Muscle layer of colon (tissue), 2 donors: ENCODE results near the gene PARD6A.

Experiments used
- H3K27ac ChIP-seq: one replicate; pipeline ENCODE4 v1.7.0; 2013; ENCODE audit warnings: low read depth, mild to moderate bottlenecking, low read length, moderate library complexity
- H3K27me3 ChIP-seq, 2 donors: one replicate each; pipeline ENCODE4 v1.7.0; 2013; ENCODE audit warnings: low read length in 2 of 2, mild to moderate bottlenecking in 2 of 2; ENCODE audit not compliant: insufficient read depth in 2 of 2, control insufficient read depth in 1 of 2
- H3K36me3 ChIP-seq: one replicate; pipeline ENCODE4 v1.7.0; 2013; ENCODE audit warnings: mild to moderate bottlenecking, low read length; ENCODE audit not compliant: insufficient read depth
- H3K4me1 ChIP-seq: one replicate; pipeline ENCODE4 v1.7.0; 2013; ENCODE audit warnings: mild to moderate bottlenecking, low read length; ENCODE audit not compliant: insufficient read depth
- H3K4me3 ChIP-seq, 2 donors: one replicate each; pipeline ENCODE4 v1.7.0; 2013; ENCODE audit warnings: low read length in 2 of 2, low read depth in 1 of 2, mild to moderate bottlenecking in 1 of 2, moderate library complexity in 1 of 2
- H3K9ac ChIP-seq: one replicate; pipeline ENCODE4 v1.7.0; 2013; ENCODE audit warnings: low read length
- H3K9me3 ChIP-seq: one replicate; pipeline ENCODE4 v1.7.0; 2013; ENCODE audit warnings: mild to moderate bottlenecking, low read length
- donor health status: abdominal sarcoma.
- donor health status: Adenocarcinoma of cecum.

PARD6A gene

GRCh38 chr16:67660564-67661028, at the start of gene PARD6A:
Gene PARD6A (plus strand): TSS chr16:67660960. CDS start chr16:67661039, 79 bp downstream.
- H3K27me3 ChIP-seq = no peaks in the 10 kb centered on the region
- H3K36me3 ChIP-seq = peaks cover 20% of the 10 kb centered on the region
- peaks cover 22% of the 10 kb centered on the region for H3K4me1 ChIP-seq
- H3K9me3 ChIP-seq = no peaks in the 10 kb centered on the region
- peak within 1 kb of the TSS; percentile 90 for H3K27ac ChIP-seq
- H3K4me3 ChIP-seq = peak within 1 kb of the TSS; percentile 66 to 71
- peak within 1 kb of the TSS; percentile 54 for H3K9ac ChIP-seq

- Histone ChIP-seq H3K9ac (no peak overlapping the region), H3K4me1 (no peaks in the 10 kb centered on the region), H3K36me3 (peaks cover 41% of the 10 kb centered on the region), H3K27me3 (no peaks in the 10 kb centered on the region), H3K4me3 (no peak overlapping the region), H3K27ac (no peak overlapping the region), H3K9me3 (no peaks in the 10 kb centered on the region)
These were observed 47.0 kb upstream of the PARD6A start for GRCh38 chr16:67613808-67614207.

- no peak overlapping the region for H3K4me3 ChIP-seq
- no peak overlapping the region for H3K27ac ChIP-seq
- no peaks in the 10 kb centered on the region for H3K4me1 ChIP-seq
- H3K9ac ChIP-seq = no peak overlapping the region
- no peaks in the 10 kb centered on the region for H3K27me3 ChIP-seq
- H3K9me3 ChIP-seq = no peaks in the 10 kb centered on the region
- peaks cover 62% of the 10 kb centered on the region for H3K36me3 ChIP-seq
These were observed 32.5 kb upstream of the PARD6A start for GRCh38 chr16:67628216-67628615.

GRCh38 chr16:67632415-67633172, 28.2 kb upstream of the PARD6A start:
- no peaks in the 10 kb centered on the region for H3K4me1 ChIP-seq
- H3K27ac ChIP-seq = no peak overlapping the region
- H3K27me3 ChIP-seq = no peaks in the 10 kb centered on the region
- no peak overlapping the region for H3K4me3 ChIP-seq
- peaks cover 54% of the 10 kb centered on the region for H3K36me3 ChIP-seq
- H3K9ac ChIP-seq = no peak overlapping the region
- no peaks in the 10 kb centered on the region for H3K9me3 ChIP-seq

- H3K9me3 ChIP-seq = no peaks in the 10 kb centered on the region
- H3K4me1 ChIP-seq = peaks cover 3% of the 10 kb centered on the region
- no peak overlapping the region for H3K4me3 ChIP-seq
- H3K9ac ChIP-seq = no peak overlapping the region
- H3K36me3 ChIP-seq = peaks cover 36% of the 10 kb centered on the region
- H3K27ac ChIP-seq = no peak overlapping the region
- no peaks in the 10 kb centered on the region for H3K27me3 ChIP-seq
These were observed 24.0 kb upstream of the PARD6A start for GRCh38 chr16:67636713-67637112.

- peaks cover 27% of the 10 kb centered on the region for H3K36me3 ChIP-seq
- H3K4me1 ChIP-seq = peaks cover 10% of the 10 kb centered on the region
- no peak overlapping the region for H3K4me3 ChIP-seq
- no peak overlapping the region for H3K9ac ChIP-seq
- H3K9me3 ChIP-seq = no peaks in the 10 kb centered on the region
- no peak overlapping the region for H3K27ac ChIP-seq
- H3K27me3 ChIP-seq = no peaks in the 10 kb centered on the region
These were observed 23.1 kb upstream of the PARD6A start for GRCh38 chr16:67637625-67638024.

GRCh38 chr16:67641779-67642708, 18.7 kb upstream of the PARD6A start:
- H3K9me3 ChIP-seq = no peaks in the 10 kb centered on the region
- no peak overlapping the region for H3K27ac ChIP-seq
- H3K9ac ChIP-seq = no peak overlapping the region
- H3K36me3 ChIP-seq = peaks cover 13% of the 10 kb centered on the region
- H3K4me3 ChIP-seq = no peak overlapping the region
- H3K27me3 ChIP-seq = peaks cover 0 to 26% of the 10 kb centered on the region in 2 donors
- H3K4me1 ChIP-seq = peaks cover 10% of the 10 kb centered on the region

- H3K27me3 ChIP-seq = peaks cover 4 to 43% of the 10 kb centered on the region in 2 donors
- no peaks in the 10 kb centered on the region for H3K36me3 ChIP-seq
- H3K27ac ChIP-seq = no peak overlapping the region
- H3K9me3 ChIP-seq = no peaks in the 10 kb centered on the region
- peaks cover 10% of the 10 kb centered on the region for H3K4me1 ChIP-seq
- H3K4me3 ChIP-seq = no peak overlapping the region
- no peak overlapping the region for H3K9ac ChIP-seq
These were observed 16.7 kb upstream of the PARD6A start for GRCh38 chr16:67644038-67644437.

GRCh38 chr16:67645397-67646121, 15.2 kb upstream of the PARD6A start:
- Histone ChIP-seq H3K4me3 (no peak overlapping the region), H3K27me3 (peaks cover 8 to 58% of the 10 kb centered on the region in 2 donors), H3K36me3 (no peaks in the 10 kb centered on the region), H3K27ac (no peak overlapping the region), H3K9ac (no peak overlapping the region), H3K4me1 (peaks cover 10% of the 10 kb centered on the region), H3K9me3 (no peaks in the 10 kb centered on the region)

GRCh38 chr16:67647111-67647651, 13.6 kb upstream of the PARD6A start:
- H3K9me3 ChIP-seq = no peaks in the 10 kb centered on the region
- no peak overlapping the region for H3K9ac ChIP-seq
- H3K36me3 ChIP-seq = no peaks in the 10 kb centered on the region
- H3K4me1 ChIP-seq = peaks cover 2% of the 10 kb centered on the region
- H3K27me3 ChIP-seq = peaks cover 15 to 74% of the 10 kb centered on the region in 2 donors
- no peak overlapping the region for H3K4me3 ChIP-seq
- H3K27ac ChIP-seq = no peak overlapping the region

GRCh38 chr16:67647681-67648080, 13.1 kb upstream of the PARD6A start:
- H3K36me3 ChIP-seq = no peaks in the 10 kb centered on the region
- peaks cover 18 to 78% of the 10 kb centered on the region in 2 donors for H3K27me3 ChIP-seq
- H3K27ac ChIP-seq = no peak overlapping the region

More at GRCh38 chr16:67647681-67648080, 13.1 kb upstream of the PARD6A start:
- Histone ChIP-seq H3K4me3 (no peak overlapping the region), H3K4me1 (no peaks in the 10 kb centered on the region), H3K9me3 (no peaks in the 10 kb centered on the region), H3K9ac (no peak overlapping the region)
